Eye (tissue), 1 donor: ENCODE data around the gene MGA.
"Not testable (repeated sequence)": the region's sequence is repeated elsewhere in the genome, so short reads cannot be mapped to it uniquely, and the experiment has no call there.

ENCODE experiments used
- DNase-seq: peaks from one replicate; pipeline ENCODE4 v3.0.0-alpha.2; 2015

MGA gene

DNA sequence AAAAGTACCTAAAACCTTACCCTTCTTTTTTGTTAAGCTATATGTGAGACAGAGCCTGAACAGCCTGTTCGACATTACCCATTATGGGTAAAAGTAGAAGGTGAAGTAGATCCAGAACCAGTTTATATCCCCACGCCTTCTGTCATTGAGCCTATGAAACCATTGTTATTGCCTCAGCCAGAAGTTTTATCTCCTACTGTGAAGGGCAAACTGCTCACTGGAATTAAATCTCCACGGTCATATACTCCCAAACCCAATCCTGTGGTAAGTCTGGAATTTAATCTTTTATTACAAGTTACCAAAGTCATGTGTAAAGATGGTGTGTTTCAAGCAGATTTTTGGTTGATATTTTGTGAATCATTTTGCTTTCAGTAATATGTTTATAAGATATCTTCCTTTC is 66.9 kb downstream of the MGA start:
- no peak for DNase-seq

DNA sequence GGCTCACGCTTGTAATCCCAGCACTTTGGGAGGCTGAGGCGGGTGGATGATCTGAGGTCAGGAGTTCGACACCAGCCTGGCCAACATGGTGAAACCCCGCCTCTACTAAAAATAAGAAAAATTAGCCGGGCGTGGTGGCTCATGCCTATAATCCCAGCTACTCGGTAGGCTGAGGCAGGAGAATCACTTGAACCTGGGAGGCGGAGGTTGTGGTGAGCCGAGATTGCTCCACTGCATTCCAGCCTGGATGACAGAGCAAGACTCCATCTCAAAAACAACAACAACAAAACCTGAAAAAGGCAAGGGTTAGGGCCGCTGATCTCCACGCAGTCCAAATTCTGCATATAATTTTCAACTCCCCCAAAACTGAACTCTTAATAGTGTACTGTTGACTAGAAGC is 67.9 kb downstream of the MGA start:
- DNase-seq = not testable (repeated sequence)

DNA sequence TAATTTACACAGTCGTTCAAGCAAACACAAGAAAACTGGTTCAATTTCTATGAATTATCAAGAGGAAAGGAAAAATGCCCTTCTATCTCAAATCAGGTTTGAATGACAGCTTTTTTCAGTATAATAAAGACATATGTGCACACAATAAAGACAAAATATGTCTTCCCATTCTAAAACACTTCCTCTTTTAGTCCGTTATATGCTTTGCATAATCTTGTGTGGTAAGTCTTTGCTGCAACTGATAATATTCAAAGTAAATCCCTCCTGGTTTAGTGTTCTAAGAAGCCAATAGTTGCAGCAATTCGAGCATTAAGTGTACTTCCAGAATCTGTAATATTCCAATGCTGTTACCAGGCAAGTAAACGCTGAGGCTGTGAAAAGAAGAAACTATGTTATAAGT is 70.3 kb downstream of the MGA start:
- DNase-seq = no peak

DNA sequence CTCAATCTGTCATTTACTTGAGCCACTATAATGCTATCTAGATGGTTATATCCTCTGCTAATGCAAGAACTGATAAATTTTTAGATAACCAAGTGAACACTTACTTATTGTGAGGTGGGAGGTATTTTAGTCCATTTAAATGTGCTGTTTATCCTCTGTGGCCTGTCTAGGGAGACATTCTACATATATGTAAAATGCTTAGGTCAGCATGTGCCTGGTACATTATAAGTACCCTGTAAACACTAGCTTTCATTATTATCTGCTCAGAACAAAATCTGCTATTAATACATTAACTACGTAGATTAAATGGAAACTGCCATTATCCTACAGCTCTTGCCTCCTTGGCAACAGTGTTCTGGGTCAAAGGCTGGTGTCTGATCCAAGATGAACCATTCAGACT is 72.3 kb downstream of the MGA start:
- DNase-seq = no peak

DNA sequence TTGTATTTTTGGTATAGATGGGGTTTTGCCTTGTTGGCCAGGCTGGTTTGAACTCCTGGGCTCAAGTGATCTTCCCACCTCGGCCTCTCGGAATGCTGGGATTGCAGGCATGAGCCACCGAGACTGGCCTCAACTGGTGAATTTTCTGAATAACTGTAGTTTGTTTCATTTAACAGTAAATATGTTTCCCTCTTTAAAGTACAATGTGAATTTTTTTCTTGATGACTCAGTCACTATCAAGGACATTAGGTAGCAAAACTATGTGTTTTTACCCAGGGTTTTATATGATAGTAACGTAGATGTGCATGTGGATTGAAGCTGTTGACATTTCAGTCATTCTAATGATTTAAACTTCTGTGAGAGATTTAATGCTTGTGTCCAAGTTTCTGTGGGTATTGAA is 73.9 kb downstream of the MGA start:
- DNase-seq = no peak

DNA sequence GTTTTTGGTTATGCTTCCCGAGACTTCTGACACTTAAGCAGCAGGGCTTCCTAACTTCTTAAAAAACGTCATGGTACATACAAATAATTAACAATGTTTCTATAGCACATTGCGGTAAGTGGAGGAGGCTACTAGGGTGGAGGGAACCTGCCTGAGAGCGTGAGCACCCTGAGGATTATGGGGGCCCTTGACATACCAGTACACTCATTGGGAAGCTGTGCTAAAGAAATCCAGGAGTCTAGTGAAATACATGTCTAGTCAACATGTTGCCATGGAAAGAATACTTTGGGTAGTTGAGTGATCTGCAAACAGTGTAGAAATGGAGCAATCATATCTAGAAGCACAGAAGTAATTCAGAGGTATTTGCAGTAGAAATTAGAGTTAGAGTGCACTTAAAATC is 74.8 kb downstream of the MGA start:
- DNase-seq = no peak

DNA sequence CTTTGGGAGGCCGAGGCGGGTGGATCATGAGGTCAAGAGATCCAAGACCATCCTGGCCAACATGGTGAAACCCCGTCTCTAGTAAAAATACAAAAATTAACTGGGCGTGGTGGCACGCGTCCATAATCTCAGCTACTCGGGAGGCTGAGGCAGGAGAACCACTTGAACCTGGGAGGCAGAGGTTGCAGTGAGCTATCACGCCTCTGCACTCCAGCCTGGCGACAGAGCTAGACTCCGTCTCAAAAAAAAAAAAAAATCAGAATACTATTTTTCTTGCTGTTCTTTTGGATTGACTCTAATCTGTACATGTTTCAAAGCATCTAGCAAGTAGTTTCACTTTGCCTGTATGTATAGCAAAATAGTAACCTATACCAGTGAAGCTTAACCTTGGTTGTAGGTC is 75.3 kb downstream of the MGA start:
- not testable (repeated sequence) for DNase-seq

DNA sequence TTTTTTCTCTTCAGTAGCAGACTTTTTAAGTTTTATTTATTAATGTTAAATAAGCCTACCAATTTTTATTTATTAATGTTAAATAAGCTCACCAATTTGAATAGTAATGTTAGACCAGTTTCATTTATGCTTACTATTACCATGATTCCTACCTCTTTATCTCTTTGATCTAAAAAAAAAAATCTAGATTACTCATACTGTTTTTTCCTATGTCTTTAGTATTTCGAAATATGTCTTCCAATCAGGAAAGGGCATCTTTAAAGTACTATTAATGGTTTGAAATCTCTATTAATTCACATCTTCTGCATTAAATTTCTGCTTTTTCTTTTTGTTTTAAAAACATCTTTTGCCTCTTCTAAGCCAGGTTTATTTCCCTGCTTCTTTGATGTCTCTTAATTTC is 86.6 kb downstream of the MGA start:
- DNase-seq = no peak

DNA sequence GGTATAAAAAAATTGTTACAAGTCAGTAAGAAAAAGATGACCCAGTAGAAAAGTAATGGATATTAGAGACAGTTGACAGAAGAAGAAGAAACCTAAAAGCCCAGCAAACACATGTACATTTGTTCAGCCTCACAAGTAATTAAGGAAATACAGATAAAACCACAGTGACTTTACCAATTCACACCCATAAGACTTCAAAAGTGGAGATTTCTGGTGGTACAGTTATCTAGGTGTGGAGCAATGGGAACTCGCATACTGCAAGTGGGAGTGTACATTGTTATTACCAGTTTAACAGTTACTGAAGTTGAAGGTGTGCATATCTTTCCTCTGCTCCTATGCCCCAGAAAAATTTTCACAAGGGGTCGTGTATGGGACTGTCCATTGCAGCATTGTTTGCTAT is 96.0 kb downstream of the MGA start:
- no peak for DNase-seq

DNA sequence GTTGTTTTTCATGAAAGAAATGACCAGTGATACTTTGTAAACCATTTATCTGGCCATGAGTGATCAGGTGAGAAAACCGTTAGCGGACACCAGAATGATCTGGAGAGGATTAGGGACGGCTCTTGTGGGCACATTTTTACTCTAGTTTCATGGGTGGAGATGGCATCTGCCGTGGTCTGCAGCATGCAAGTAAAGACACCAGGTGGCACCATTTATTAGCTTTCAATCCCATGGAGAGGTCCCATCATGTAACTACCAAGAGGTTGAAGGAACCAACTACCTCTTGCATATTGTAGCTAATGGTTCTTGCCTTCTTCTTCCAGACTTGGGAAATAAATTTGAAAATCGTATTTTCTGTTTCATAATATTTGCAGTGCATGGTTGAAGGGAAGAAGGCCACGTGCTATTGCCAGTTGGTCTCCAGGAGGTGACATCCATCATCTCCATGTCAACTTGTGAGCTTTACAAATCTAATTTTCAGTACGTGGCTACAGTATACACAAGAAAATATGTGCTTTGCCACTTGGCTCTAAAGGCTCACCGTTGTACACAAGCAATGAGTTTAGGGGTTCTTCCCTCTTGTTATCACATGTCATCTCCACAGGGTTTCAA is 112.6 kb downstream of the MGA start:
- peak; percentile 80 for DNase-seq

DNA sequence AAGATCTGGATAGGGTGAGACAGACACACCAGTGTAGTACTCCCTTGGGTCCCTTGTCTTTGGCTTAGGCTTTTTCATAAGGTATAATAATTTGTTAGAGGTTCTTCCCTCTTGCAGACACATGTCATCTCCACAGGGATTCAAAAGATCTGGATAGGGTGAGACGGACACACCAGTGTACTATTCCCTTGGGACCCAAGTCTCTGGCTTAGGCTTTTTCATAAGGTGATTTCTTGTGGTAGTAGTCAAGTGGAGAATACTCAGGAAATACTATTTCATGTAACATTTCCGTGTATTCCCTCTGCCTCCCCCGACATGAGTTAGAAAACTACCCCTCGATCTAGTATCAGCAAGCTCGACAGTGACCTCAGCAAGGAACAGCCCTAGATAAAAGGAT is 113.1 kb downstream of the MGA start:
- no peak for DNase-seq

DNA sequence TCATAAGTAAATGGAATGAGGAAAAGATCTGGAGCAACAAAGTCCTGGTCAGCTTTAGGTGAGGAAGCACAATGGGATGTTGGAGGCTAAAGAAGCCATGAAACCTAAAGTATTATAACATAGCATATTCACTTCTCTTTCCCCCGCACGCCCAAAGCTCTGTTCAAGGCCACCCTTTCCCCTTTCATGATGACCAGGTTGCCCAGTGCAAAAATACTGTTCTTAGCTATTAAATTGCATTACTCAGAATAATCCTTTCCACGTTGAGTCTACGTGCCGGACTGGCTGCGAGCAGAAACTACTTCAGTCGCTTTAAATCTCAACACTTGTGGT is 113.5 kb downstream of the MGA start:
- no peak for DNase-seq

DNA sequence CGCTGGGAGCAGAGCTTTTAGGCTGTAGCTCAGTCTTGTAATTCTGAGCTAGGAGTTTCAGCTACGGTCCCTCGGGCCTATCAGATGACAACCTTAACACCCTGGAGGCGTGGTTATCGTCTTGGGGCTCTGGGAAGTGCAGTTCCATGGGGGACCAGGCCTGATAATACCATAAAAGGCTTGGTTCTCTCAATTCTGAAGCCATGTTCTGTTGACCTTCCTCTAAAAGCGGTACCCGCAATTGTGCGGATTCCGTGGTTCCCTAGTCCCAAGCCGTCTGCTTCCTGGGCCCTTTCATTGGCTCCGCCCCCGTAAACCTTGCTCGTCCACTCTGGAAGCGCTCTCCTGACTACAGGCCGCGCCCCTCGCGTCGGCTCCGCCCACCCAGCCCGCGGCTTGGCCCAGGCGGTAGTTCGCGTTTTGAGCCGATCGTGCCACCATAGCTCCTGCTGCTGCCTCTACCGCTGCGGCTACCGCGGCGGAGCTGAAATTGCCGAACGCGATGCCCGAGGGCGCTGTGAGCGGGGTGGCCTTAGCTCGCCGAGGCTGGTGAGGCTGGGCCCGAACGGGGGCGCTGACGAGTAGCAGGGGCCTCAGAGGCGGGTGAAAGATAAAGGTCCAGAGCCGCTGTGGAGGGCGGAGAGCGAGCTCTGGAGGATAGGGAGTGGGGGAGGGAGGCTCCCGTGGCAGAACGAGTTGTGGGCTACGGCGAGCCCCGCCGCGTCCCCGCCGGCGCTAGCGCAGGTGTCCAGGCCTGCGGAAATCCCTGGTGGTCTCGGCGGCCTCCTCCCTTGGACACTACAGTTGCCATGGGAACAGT is 114.1 kb downstream of the MGA start, which contains the start of gene MAPKBP1:
TSS of gene MAPKBP1 (plus strand) at position 423 of the 820 bp plus-strand sequence. CDS start 792 bp downstream, outside the sequence.
- DNase-seq = peak; percentile 99

DNA sequence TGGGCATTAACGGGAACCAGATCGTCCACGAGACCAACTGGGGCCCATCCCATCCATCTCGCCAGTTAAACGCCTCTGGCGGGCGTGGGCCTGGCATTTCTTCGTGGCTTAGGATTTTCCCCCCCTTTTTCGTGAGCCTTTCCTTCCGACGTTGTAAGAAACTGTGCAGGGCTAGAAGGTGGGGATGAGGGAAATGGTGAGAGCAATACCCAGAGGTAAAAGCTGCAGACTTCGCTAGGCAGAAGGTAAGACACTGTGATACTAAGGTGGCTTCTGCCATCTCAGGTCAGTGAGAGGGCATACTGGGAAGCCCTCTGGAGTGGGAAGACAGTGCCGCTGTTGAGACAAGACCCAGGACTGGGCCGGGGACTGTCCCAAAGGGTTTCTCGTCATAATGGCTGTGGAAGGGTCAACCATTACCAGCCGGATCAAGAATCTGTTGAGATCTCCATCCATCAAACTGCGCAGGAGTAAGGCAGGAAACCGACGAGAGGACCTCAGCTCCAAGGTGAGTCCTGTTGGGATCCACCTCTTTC is 114.7 kb downstream of the MGA start:
- DNase-seq = no peak

DNA sequence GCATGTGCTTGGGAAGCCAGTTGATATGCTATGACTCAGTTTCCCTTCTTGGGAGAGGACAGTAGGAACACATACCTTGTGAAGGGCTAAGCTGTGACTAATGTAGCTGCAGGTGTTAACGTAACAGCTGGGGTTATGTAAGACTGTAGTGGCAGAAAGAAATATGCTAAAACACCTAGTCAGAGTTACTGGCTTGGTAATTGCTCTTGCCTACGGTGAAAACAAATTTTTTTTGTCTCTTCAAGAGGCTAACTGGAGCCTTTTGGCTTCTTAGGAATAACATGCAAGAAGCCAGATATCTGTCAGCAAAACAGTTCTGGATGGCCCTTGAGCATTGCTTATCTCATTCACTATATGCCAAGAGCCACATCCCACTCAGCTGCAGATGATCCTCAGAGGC is 115.4 kb downstream of the MGA start:
- no peak for DNase-seq

DNA sequence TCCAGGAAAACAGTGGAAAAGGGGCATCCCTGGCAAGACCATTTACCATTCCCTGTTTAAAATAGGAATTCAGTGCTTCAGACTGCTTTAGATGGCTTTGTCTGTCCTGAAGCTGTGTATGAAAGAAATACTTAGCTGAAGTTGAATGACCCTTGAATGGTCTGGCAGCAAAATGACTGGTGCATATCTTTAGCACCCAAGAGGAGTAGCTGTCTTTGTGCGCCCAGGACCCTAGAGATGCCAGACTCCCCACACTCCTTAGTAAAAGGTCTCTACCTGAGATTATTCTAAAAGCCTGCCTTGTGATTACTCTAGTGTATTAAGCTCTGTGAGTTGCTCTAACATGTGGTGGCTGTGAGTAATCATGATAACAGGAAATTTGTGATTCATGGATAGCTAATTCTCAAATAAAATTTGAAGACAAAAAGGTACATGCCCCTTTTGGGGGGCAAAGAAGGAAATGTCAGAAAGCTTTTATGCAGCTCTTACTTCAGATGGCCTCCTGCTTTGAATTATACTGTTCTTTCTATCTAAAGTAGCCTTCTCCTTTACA is 117.3 kb downstream of the MGA start:
- DNase-seq = no peak

DNA sequence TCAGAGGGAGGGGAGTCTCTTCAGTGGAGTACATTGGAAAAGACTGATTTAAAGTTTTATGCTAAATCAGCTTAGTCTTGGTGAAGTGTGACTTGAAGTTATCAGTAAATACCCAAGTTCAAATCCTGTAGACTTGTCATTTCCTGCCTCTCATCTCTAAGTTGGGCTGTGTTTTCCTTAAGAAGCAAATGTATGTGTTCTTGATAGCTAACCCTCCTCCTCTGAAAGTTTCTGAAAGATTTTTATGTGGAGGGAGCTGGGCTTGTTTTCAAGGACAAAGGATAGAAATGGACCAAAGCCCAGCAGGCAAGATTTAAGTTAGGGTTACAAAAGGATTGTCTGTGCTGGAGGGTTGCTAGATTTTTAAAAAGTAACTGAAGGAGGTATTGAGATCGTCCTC is 118.3 kb downstream of the MGA start:
- DNase-seq = no peak

DNA sequence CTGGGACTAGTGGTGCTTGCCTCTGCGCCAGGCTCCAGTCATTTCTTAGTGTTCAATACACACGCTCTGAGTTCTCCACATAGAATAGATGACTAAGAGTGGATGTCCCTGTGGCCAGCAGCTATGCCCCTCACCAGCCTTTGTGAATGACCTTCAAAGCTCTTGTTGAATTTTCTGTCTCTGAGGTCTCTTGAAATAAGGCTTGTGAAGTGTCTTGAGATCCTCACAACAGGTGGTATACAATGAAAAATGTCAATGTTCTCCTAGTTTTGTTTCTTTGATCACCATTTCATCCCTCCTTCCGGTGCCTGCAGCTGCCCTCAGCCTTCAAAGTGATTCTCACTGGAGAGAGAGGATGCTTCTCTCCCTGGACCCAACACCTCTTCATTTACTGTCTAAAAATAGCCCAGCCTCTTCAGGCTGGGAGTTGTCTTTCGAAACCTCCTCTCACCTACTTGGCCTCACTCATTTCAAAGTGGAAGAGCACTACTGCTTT is 119.5 kb downstream of the MGA start:
- DNase-seq = no peak

DNA sequence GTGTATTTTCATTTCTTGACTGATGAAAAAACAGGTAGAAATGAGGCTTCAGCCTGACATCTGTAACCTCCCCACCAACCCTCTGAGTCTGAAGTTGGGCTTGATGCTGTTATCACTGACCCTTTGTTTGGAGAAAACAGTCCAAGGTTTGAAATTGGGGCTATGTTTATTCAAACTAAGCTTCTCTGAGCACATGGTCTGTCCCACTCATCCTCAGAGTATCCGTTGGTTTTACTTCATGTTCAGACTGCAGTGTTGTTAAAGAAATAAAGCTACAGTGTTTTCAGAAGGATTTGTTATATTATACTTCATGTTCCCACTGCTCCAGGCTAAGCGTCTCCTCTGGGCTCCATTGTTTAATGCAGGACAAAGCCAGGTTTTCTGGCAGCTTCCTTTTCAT is 120.1 kb downstream of the MGA start:
- DNase-seq = peak; percentile 17

DNA sequence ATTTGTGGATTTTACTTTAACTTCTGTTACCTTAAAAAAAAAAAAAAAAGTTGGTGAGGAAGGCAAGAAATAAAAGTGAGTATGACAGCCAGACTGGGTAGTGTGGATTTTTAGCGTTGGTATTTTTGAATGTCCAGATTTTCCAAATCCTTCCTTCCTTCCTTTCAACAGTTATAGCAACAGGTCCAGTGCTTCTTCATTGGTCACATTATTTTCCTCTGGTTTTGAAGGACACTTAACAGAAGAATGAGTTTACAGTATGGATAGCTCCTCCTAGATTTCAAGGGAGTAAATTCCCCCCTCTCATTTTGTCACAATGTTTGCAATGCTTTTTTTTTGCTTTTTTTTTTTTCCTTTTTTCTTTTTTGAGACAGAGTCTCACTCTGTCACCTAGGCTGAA is 120.5 kb downstream of the MGA start:
- DNase-seq = no peak

DNA sequence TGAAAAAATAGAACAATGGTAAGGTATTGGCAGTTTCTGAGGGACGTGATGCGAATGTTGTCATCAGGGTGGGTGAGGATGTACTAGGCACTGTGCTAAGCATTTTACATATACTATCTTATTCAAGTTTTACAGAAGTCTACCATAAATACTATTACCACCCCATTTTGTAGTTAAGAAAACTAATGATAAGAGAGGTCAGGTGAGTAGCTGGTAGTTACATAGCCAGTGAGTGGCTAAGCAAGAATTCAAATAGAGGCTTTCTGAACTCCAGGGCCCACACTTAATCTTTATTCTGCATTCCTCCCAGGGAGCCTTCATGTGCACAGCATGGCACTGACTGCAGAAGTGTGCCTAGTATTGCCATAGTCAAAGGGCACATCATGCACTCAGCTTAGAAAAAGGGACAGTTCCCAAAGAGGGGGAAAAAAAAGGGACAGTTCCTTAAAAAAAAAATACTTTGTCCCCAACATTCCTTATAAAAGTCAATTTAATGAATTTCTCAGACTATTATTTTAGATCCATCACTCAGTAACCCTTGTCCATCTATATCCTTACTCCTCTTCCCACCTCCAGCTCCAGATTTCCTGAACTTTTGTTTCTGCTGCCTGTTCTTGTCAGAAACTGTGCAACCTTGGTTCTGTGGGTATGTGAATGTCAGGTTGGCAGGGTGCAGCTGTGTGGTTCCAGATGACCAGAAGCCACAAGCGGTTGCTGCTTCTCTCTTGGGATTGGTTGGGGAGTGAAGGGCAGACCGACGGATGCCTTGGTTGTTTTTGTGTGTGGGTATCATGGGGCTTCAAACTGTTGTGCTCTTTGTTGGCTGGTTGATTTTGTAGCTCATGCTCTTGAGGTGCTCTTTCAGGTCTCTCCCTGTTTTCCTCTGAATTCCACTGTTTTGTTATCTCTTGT is 122.4 kb downstream of the MGA start:
- DNase-seq = no peak

DNA sequence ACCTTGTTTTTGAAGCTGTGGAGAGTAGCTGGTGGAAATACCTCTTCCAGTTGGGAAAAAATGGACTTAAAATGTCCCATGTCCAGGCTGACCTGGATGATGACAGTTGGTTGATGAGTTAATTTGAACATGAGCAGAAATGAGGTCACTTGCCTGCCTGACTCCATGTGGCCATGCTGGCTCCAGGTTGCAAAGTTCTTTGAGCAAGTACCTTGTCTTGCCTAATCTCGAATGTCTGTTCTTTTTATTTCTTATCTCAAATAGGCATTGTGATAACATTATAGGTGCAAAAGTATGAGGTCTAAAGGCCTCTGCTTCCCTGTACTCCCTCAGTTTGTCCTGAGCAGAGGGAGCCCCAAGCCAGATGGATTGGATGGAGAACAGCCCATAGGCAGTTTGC is 123.1 kb downstream of the MGA start:
- DNase-seq = no peak

DNA sequence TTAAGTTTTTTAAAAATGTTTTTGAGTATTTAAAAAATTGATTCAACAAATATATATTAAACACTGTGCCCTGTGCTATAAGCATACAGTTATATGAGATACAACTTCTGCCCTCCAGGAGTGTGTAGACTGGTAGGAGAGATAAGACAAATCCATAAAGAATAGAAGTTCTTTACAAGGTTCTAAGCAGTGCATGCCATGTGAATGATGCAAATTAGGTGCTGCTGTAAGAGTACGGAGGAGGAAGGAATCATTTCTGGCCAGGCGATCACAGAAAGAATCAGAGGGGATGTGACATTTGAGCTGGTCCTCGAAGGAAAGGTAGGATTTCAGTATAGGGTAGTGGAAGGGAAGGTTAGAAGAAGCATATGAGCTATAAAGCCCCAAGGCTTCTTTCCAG is 128.1 kb downstream of the MGA start:
- DNase-seq = no peak
